Measurements from ENCODE around the gene SNTA1.
"Not testable (repeated sequence)": the region's sequence is repeated elsewhere in the genome, so short reads cannot be mapped to it uniquely, and the experiment has no call there.

SNTA1 gene

DNA sequence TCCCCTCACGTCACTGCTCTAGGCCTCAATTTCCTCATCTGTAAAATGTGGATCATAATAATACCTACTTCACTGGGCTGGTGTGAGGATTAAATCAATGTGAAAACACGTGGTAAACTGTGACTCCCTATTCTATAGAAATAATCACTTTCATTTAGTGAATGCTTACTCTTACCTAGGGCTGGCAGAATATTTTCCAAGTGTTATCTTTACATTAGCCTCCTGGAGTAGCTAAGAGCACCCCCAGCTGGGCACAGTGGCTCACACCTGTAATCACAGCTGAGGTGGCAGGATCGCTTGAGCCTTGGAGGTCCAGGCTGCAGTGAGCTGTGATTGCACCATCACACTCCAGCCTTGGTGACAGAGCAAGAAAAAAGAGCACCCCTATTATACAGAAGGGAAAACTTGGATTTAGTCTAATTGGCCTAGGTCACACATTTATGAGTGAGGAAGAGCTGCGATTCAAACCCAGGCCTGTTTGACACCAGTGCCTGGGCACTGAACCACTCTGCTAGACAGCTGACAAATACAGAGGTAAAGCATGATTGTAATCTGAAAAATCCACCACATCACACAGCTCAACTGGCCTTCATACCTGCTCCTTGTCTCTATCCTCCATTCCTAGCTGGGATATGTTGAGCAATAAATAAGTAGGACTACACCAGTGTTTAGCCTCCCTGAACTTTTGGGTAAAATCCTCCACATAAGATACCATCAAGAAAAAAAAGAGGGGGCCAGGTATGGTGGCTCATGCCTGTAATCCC is 1.4 kb upstream of the SNTA1 start:
- peak overlapping the region; percentile 69 for H3K4me3 ChIP-seq (ENCODE audit: low read length)
- TF ChIP-seq, protein P1, sequence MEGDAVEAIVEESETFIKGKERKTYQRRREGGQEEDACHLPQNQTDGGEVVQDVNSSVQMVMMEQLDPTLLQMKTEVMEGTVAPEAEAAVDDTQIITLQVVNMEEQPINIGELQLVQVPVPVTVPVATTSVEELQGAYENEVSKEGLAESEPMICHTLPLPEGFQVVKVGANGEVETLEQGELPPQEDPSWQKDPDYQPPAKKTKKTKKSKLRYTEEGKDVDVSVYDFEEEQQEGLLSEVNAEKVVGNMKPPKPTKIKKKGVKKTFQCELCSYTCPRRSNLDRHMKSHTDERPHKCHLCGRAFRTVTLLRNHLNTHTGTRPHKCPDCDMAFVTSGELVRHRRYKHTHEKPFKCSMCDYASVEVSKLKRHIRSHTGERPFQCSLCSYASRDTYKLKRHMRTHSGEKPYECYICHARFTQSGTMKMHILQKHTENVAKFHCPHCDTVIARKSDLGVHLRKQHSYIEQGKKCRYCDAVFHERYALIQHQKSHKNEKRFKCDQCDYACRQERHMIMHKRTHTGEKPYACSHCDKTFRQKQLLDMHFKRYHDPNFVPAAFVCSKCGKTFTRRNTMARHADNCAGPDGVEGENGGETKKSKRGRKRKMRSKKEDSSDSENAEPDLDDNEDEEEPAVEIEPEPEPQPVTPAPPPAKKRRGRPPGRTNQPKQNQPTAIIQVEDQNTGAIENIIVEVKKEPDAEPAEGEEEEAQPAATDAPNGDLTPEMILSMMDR (conservative IDR thresholded peaks at IDR 0.05; ENCODE audit: low read depth, low read length) = peak; percentile 46
- DNase-seq (ENCODE audit: low read depth) = no peak

DNA sequence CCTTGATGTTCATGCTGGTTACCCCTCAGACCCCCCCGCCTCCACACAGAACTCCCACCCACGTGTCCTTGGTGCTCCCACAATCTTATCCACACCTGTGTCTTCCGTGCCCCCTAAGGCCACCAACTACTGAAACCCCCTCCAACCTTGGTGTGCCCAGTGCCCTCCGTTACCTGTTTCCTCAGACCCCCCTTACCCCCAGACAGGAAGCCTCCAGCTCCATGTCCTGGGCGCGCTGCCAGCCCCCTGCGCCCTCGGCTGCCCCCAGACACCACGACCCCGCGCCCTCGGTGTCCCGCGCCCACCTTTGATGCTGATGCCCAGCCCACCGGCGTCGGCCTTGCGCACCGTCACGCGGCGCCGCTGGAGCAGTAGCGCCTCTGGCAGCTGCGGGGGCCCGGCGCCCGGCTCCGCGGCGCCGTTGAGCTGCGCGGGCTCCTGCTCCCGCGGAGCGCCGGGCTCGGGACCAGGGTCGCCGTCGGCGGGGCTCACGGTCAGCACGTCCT is 504 bp downstream of the SNTA1 start:
- DNase-seq (ENCODE audit: low read depth) = no peak
- TF ChIP-seq, protein P1 (conservative IDR thresholded peaks at IDR 0.05; ENCODE audit: low read depth, low read length) = no peak
- H3K4me3 ChIP-seq (ENCODE audit: low read length) = peak overlapping the region; percentile 69

DNA sequence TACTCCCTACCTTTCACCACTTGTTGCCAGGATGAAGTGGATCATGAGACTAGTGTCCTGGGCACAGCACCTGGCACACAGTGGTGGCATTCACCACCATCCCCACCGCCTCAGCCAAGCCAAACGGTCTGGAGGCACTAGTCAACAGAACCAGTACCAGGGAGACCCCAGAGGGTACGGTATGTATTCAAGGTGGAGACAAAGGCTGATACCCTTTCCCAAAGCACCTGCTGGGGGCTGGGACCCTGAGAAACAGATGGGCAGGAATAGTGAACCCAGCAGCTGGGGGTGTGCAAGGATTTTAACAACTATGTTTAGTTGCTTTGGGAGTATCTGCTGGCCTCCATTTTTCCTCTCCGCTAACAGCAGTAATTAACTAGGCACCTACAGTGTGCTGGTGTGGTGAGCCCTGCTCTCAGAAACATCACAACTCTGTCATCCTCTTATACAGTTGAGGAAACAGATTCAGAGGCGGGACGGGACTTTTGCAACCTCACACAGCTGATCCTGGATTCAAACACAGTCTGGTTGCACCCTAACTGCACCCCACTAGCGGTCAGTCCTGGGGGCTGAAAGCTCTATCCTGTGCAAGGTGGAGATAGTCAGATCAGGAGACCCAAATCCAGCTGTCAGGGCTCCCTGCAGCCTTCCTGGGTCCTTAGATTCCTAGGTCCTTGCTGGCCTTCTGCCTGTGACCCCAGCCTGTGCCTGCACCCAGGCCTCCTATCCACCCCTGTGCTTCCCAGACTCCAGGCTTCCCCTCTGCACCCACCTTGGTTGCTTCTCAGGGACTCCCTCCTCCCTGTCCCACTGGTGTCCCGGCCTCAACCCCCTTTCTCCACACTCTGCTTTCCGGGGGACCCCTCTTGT is 1.2 kb downstream of the SNTA1 start:
- peak overlapping the region; percentile 69 for H3K4me3 ChIP-seq (ENCODE audit: low read length)
- TF ChIP-seq, protein P1 (conservative IDR thresholded peaks at IDR 0.05; ENCODE audit: low read depth, low read length) = no peak
- no peak for DNase-seq (ENCODE audit: low read depth)

DNA sequence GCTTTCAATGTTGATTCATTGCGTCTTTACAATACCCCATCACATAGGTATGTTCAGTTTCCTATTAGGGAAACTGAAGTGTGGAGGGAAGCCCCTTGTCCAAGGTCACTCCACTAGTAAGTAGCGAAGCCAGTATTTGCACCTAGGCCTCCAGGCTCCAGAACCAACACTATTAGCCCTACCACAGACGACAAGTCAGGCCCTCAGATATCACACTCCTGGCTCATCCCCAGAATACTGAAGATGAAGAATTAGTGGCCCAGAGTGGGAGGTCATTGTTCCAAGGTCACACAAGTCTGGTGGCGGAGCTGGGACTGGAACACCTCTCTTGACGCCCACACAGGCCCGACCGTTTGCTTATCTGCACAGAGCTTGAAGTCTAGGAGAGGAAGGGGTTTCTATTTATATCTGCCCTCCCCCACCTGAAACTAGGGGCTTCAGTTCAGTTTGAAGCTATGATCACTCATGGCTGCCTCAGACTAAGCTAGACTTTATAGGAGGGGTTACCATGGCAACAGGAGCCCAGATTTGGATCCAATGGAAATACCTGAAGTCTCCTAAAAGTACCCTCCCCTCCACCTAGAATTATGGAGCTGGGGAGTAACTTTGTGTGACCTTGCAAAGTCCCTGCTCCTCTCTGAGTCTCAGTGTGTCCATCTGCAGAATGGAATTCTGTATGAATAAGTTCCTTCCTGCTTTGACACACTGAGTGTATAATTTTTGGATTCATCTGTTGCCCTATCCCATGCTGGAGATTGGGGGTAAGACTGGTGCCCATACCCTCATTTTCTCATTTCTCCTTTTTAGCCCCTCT is 2.2 kb downstream of the SNTA1 start:
- DNase-seq (ENCODE audit: low read depth) = no peak
- TF ChIP-seq, protein P1 (conservative IDR thresholded peaks at IDR 0.05; ENCODE audit: low read depth, low read length) = no peak
- no peak overlapping the region for H3K4me3 ChIP-seq (ENCODE audit: low read length)

DNA sequence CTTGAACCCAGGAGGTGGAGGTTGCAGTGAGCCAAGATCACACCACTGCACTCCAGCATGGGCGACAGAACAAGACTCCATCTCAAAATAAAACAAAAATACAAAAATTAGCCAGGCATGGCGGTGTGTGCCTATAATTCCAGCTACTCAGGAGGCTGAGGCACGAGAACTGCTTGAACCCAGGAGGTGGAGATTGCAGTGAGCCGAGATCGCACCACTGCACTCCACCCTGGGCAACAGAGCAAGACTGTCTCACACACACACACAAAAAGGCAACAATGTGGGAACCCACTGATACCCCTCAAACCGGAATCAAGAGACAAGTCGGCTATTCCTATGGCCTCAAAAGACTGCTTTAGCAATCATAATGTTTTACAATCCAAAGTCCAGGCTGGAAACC is 3.0 kb downstream of the SNTA1 start:
- not testable (repeated sequence) for H3K4me3 ChIP-seq (ENCODE audit: low read length); DNase-seq (ENCODE audit: low read depth)

DNA sequence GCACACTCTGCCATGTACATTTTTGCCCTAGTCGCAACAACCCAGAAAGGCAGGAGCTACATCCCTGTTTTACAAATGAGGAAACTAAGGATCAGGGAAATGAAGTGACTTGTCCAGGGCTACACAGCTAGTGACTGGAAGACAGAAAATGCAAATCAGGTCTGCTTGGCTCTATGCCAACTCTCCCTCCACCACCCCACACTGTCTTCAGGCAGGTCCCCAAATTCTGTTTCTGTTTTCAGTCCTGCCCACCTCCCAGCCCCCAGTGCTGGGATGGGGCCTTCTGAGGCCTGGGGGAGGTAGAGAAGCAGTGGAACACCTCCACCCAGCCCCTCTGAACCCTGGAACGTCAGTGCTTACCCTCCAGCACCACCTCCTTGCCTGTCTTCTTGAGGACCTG is 5.1 kb downstream of the SNTA1 start:
- DNase-seq (ENCODE audit: low read depth) = no peak
- TF ChIP-seq, protein P1 (conservative IDR thresholded peaks at IDR 0.05; ENCODE audit: low read depth, low read length) = no peak
- H3K4me3 ChIP-seq (ENCODE audit: low read length) = no peak overlapping the region

Data from retinal pigment epithelial cell (primary cell).